HepG2 (cell line): ENCODE data around the gene ATF1. TPM values are rescaled to one million over a fixed set of nuclear protein-coding genes. Genes with fewer than 3 reads are reported as not detected.

Experiments
- ATAC-seq: fragments of 200-7000 bp; cut with Tn5 transposase; 3 replicates; pipeline ENCODE4 v1.9.1; 2020; ENCODE audit warnings: mild to moderate bottlenecking, moderate library complexity
- BruUV-seq: library from RNA; stranded (reverse); fragments of 400-500 nt; replicated peaks from 2 replicates; lab custom pipeline; 2021; lab: Mats Ljungman, UMichigan
- CTCF ChIA-PET: fragments of 300-600 bp; formaldehyde crosslinking; extraction: SDS; loops from one replicate; lab custom pipeline; 2021; ENCODE audit warnings: low total read pairs, inconsistent platforms, low intra/inter-chr PET ratio; lab: Yijun Ruan, JAX
- POLR2A ChIA-PET: fragments of 350-600 bp; sonication (Branson Sonifier 250); formaldehyde crosslinking; loops from one replicate; lab custom pipeline; 2020; ENCODE audit warnings: antibody characterized with exemption, inconsistent platforms; lab: Yijun Ruan, JAX
- DNase-seq: peaks from one replicate; pipeline ENCODE4 v3.0.0-alpha.2; 2015; ENCODE audit warnings: low spot score
- FAIRE-seq: peaks from 3 replicates; lab custom pipeline; 2011; peaks lifted over from hg19 to GRCh38; lab: Jason Lieb, UNC
- H2AFZ ChIP-seq: one replicate; pipeline ENCODE4 v1.6.1; 2011; ENCODE audit warnings: low read length, inconsistent platforms
- H3K27ac ChIP-seq: fragments of 300-600 bp; 3 replicates; pipeline ENCODE4 v1.8.0; 2011; ENCODE audit warnings: mixed run types, mild to moderate bottlenecking, mixed read lengths, low read length, inconsistent platforms; ENCODE audit not compliant: insufficient read depth; ENCODE audit errors: extremely low read length
- H3K27me3 ChIP-seq, 2 experiments: fragments of 200-600 bp in 1 of 2; 2 replicates in 1 of 2; 3 replicates in 1 of 2; pipeline versions ENCODE4 v1.6.0 to v1.8.0; 2011; ENCODE audit warnings: low read length in 2 of 2, mild to moderate bottlenecking in 2 of 2, moderate library complexity in 2 of 2, inconsistent platforms in 1 of 2; ENCODE audit not compliant: insufficient read depth in 2 of 2, control insufficient read depth in 1 of 2
- H3K36me3 ChIP-seq, 2 experiments: fragments of 200-600 bp in 1 of 2; replicated peaks in 1 of 2; 2 replicates in 1 of 2; 3 replicates in 1 of 2; pipeline versions ENCODE4 v1.5.1 to v1.8.0; 2011; ENCODE audit warnings: low read length in 2 of 2, inconsistent platforms in 1 of 2; ENCODE audit not compliant: insufficient read depth in 2 of 2, control insufficient read depth in 1 of 2
- H3K4me1 ChIP-seq: 2 replicates; pipeline ENCODE4 v1.5.1; 2012; ENCODE audit warnings: low read length, inconsistent platforms; ENCODE audit not compliant: insufficient read depth
- H3K4me2 ChIP-seq: 2 replicates; pipeline ENCODE4 v1.6.0; 2011; ENCODE audit warnings: low read depth, low read length, inconsistent platforms
- H3K4me3 ChIP-seq, 3 experiments: fragments of 200-600 bp in 1 of 3; sonication (generic), shearing (Covaris generic) in 1 of 3; replicated peaks in 1 of 3; 2 replicates each; pipeline ENCODE4 v1.5.1; 2011 to 2016; ENCODE audit warnings: low read length in 3 of 3, inconsistent platforms in 2 of 3, low read depth in 2 of 3, mild to moderate bottlenecking in 2 of 3, control low read depth in 1 of 3, mixed read lengths in 1 of 3; ENCODE audit not compliant: insufficient read depth in 1 of 3
- H3K79me2 ChIP-seq: one replicate; pipeline ENCODE4 v1.6.1; 2011; ENCODE audit warnings: low read length, inconsistent platforms; ENCODE audit not compliant: insufficient read depth
- H3K9ac ChIP-seq: 2 replicates; pipeline ENCODE4 v1.6.0; 2011; ENCODE audit warnings: mild to moderate bottlenecking, low read depth, low read length, inconsistent platforms; ENCODE audit not compliant: insufficient read depth
- H3K9me3 ChIP-seq: 2 replicates; pipeline ENCODE4 v1.5.1; 2012; ENCODE audit warnings: mild to moderate bottlenecking, low read length
- H4K20me1 ChIP-seq: 2 replicates; pipeline ENCODE4 v1.6.0; 2011; ENCODE audit warnings: inconsistent platforms, mild to moderate bottlenecking, low read length, moderate library complexity; ENCODE audit not compliant: insufficient read depth
- AGO1 ChIP-seq: fragments of 200-400 bp; formaldehyde crosslinking; IDR thresholded peaks from 2 replicates; pipeline ENCODE4 v1.6.1; 2017; ENCODE audit warnings: mild to moderate bottlenecking, low read depth, low read length, moderate library complexity; ENCODE audit not compliant: poor library complexity, severe bottlenecking
- ATF1 ChIP-seq: IDR thresholded peaks from 2 replicates; pipeline ENCODE4 v1.6.1; 2016; ENCODE audit warnings: mild to moderate bottlenecking, control low read depth
- BRCA1 ChIP-seq: sonication (generic); formaldehyde crosslinking; IDR thresholded peaks from 2 replicates; pipeline ENCODE4 v1.4.0; 2020; ENCODE audit warnings: missing genetic modification reagents
- CERS6 ChIP-seq: sonication (generic); formaldehyde crosslinking; IDR thresholded peaks from 2 replicates; pipeline ENCODE4 v1.5.0; 2020; ENCODE audit warnings: missing genetic modification reagents
- HNRNPK ChIP-seq: fragments of 200-400 bp; formaldehyde crosslinking; IDR thresholded peaks from 2 replicates; pipeline ENCODE4 v1.6.1; 2018; ENCODE audit warnings: low read length, low read depth, moderate library complexity, mild to moderate bottlenecking; ENCODE audit not compliant: poor library complexity, severe bottlenecking
- MEIS2 ChIP-seq: sonication (generic); formaldehyde crosslinking; IDR thresholded peaks from 2 replicates; pipeline ENCODE4 v1.9.0; 2021; ENCODE audit warnings: mild to moderate bottlenecking, missing genetic modification reagents
- MXD3 ChIP-seq: IDR thresholded peaks from 2 replicates; pipeline ENCODE4 v1.6.1; 2016; ENCODE audit warnings: mild to moderate bottlenecking, missing biosample characterization, missing genetic modification reagents
- NCOA2 ChIP-seq: sonication (generic); formaldehyde crosslinking; IDR thresholded peaks from 2 replicates; pipeline ENCODE4 v1.8.0; 2022; ENCODE audit warnings: inconsistent platforms
- NRL ChIP-seq: sonication (generic); formaldehyde crosslinking; IDR thresholded peaks from 2 replicates; pipeline ENCODE4 v1.5.0; 2020; ENCODE audit warnings: missing genetic modification reagents, mild to moderate bottlenecking, moderate library complexity, borderline replicate concordance
- RARA ChIP-seq: IDR thresholded peaks from 2 replicates; pipeline ENCODE4 v1.6.1; 2016; ENCODE audit warnings: missing genetic modification reagents, missing compliant biosample characterization
- RCOR2 ChIP-seq: IDR thresholded peaks from 2 replicates; pipeline ENCODE4 v1.6.1; 2016; ENCODE audit warnings: missing biosample characterization, missing genetic modification reagents
- RXRA ChIP-seq: sonication (generic); formaldehyde crosslinking; IDR thresholded peaks from 2 replicates; pipeline ENCODE4 v1.5.1; 2020; ENCODE audit warnings: missing genetic modification reagents
- TFDP1 ChIP-seq: IDR thresholded peaks from 2 replicates; pipeline ENCODE4 v1.6.1; 2016; ENCODE audit warnings: missing compliant biosample characterization, missing genetic modification reagents, borderline replicate concordance
- ZNF460 ChIP-seq: sonication (generic); formaldehyde crosslinking; IDR thresholded peaks from 2 replicates; pipeline ENCODE4 v1.5.1; 2020; ENCODE audit warnings: missing genetic modification reagents, mild to moderate bottlenecking, borderline replicate concordance
- ZNF570 ChIP-seq: sonication (generic); formaldehyde crosslinking; IDR thresholded peaks from 2 replicates; pipeline ENCODE4 v1.4.0; 2020; ENCODE audit warnings: mild to moderate bottlenecking, missing genetic modification reagents, borderline replicate concordance
- ZSCAN30 ChIP-seq: sonication (generic); formaldehyde crosslinking; IDR thresholded peaks from 2 replicates; pipeline ENCODE4 v1.5.0; 2020; ENCODE audit warnings: mild to moderate bottlenecking, missing genetic modification reagents
- ZZZ3 ChIP-seq: sonication (generic); formaldehyde crosslinking; IDR thresholded peaks from 2 replicates; pipeline ENCODE4 v1.4.0; 2020; ENCODE audit warnings: missing genetic modification reagents, mild to moderate bottlenecking, borderline replicate concordance
- WGBS: methylation state at CpG from one replicate; pipeline ENCODE4 v1.1.6; 2017; ENCODE audit warnings: low lambda C conversion rate; 5-methylcytosine and 5-hydroxymethylcytosine counted together
- in situ Hi-C: cut with HindIII; loops from 2 replicates; pipeline ENCODE4 v1.10.0; 2017; ENCODE audit warnings: low pct_unique_long_range_greater_than_20kb; ENCODE audit not compliant: extremely low pct_ligation_motif_present
- intact Hi-C: fragments of 100-400 bp; cut with micrococcal nuclease; formaldehyde crosslinking; loops from one replicate; pipeline ENCODE4 v1.10.0; 2022; ENCODE audit not compliant: unreplicated experiment
- polyA plus RNA-seq, 8 experiments: library from polyadenylated mRNA; depleted of rRNA in 3 of 8; stranded (reverse) in 7 of 8; unstranded in 1 of 8; fragments of >200 nt; fragmentation: Illumina TruSeq in 4 of 8; extraction: Trizol in 4 of 8; gene quantifications; 2 replicates each; pipeline versions ENCODE4 v1.2.1 to v1.2.3, GENCODE V29; 2011 to 2016; ENCODE audit warnings: low read depth in 4 of 8, missing spikeins in 1 of 8, mixed read lengths in 1 of 8; ENCODE audit not compliant: insufficient read depth in 1 of 8
- total RNA-seq, 5 experiments: library from RNA; depleted of rRNA; stranded (reverse); fragments of >200 nt; fragmentation: Illumina TruSeq; extraction: Trizol; gene quantifications; 2 replicates each; pipeline ENCODE4 v1.2.3, GENCODE V29; 2016; ENCODE audit warnings: low read depth in 1 of 5
- TF ChIP-seq, protein P1 (sequence below): sonication (generic); formaldehyde crosslinking; IDR thresholded peaks from 2 replicates; pipeline ENCODE4 v1.4.0; 2020; ENCODE audit warnings: mild to moderate bottlenecking, low read depth, missing genetic modification reagents
- TF ChIP-seq, protein P2 (sequence below): sonication (generic); formaldehyde crosslinking; IDR thresholded peaks from 2 replicates; pipeline ENCODE4 v1.9.0; 2021; ENCODE audit warnings: missing genetic modification reagents, borderline replicate concordance

Gene ATF1
- total and polyA plus RNA-seq, 2 of the 13 experiments (the other 11 are each of a cell fraction or from before 2014, with no cell fraction given) = 29.3 to 52.0 TPM

GRCh38 chr12:50839042-50839441, 75.1 kb downstream of the ATF1 start:
- H3K79me2 ChIP-seq = no peaks in the 10 kb centered on the region
- no peaks in the 10 kb centered on the region for H3K27me3 ChIP-seq
- no peaks in the 10 kb centered on the region for H3K36me3 ChIP-seq
- TF ChIP-seq NCOA2 (CRISPR knock-in tag) (no peak), MXD3 (CRISPR knock-in tag) (no peak), ATF1 (CRISPR knock-in tag) (no peak), RXRA (CRISPR knock-in tag) (no peak), NRL (CRISPR knock-in tag) (no peak), ZSCAN30 (no peak), HNRNPK (no peak), ZNF460 (no peak), ZZZ3 (no peak), ZNF570 (CRISPR knock-in tag) (no peak), RCOR2 (CRISPR knock-in tag) (no peak), BRCA1 (CRISPR knock-in tag) (no peak), AGO1 (no peak), MEIS2 (CRISPR knock-in tag) (no peak), CERS6 (no peak), TFDP1 (CRISPR knock-in tag) (no peak), RARA (CRISPR knock-in tag) (no peak)
- TF ChIP-seq, protein P1, sequence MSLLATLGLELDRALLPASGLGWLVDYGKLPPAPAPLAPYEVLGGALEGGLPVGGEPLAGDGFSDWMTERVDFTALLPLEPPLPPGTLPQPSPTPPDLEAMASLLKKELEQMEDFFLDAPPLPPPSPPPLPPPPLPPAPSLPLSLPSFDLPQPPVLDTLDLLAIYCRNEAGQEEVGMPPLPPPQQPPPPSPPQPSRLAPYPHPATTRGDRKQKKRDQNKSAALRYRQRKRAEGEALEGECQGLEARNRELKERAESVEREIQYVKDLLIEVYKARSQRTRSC (CRISPR knock-in tag) = no peak
- TF ChIP-seq, protein P2, sequence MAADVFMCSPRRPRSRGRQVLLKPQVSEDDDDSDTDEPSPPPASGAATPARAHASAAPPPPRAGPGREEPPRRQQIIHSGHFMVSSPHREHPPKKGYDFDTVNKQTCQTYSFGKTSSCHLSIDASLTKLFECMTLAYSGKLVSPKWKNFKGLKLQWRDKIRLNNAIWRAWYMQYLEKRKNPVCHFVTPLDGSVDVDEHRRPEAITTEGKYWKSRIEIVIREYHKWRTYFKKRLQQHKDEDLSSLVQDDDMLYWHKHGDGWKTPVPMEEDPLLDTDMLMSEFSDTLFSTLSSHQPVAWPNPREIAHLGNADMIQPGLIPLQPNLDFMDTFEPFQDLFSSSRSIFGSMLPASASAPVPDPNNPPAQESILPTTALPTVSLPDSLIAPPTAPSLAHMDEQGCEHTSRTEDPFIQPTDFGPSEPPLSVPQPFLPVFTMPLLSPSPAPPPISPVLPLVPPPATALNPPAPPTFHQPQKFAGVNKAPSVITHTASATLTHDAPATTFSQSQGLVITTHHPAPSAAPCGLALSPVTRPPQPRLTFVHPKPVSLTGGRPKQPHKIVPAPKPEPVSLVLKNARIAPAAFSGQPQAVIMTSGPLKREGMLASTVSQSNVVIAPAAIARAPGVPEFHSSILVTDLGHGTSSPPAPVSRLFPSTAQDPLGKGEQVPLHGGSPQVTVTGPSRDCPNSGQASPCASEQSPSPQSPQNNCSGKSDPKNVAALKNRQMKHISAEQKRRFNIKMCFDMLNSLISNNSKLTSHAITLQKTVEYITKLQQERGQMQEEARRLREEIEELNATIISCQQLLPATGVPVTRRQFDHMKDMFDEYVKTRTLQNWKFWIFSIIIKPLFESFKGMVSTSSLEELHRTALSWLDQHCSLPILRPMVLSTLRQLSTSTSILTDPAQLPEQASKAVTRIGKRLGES (CRISPR knock-in tag) = no peak
- TF ChIP-seq, all 625 proteins: peak for 0
- Histone ChIP-seq H3K4me1 (no peaks in the 10 kb centered on the region), H4K20me1 (no peaks in the 10 kb centered on the region), H2AFZ (no peak overlapping the region), H3K9me3 (peaks cover 4% of the 10 kb centered on the region; the same call in 1 of the 2 replicates), H3K4me2 (no peak overlapping the region), H3K9ac (no peak overlapping the region), H3K27ac (no peak overlapping the region), H3K4me3 (no peak overlapping the region)
- ChIA-PET CTCF (no interaction called here), POLR2A (no interaction called here)
- in situ Hi-C loops (no loop called here), intact Hi-C loops (no loop called here)
- FAIRE-seq (no peak), DNase-seq (no peak), ATAC-seq (no peak)
- BruUV-seq = no TSS peak
- WGBS = 27% methylated on average over 2 of the region's 2 CpGs
